Measurements from ENCODE around the gene THEMIS2. TPM values are rescaled to one million over a fixed set of nuclear protein-coding genes. Genes with fewer than 3 reads are reported as not detected.

The THEMIS2 gene
- total and polyA plus RNA-seq, 10 of the 15 experiments (the other 5 are each of a cell fraction or from before 2014, with no cell fraction given), result 9.1 to 114 (median 38.3) TPM

- ChIA-PET RAD21 (ENCODE audit: unreplicated experiment) (interaction anchor here (0.7 to 1.3 kb wide), 3 partner anchors 107 to 162 kb away, joined by 3 to 5 read pairs (median 3); partner anchors contain the start of genes FAM76A and IFI6), POLR2A (interaction anchor here (0.5 to 2.1 kb wide), 3 partner anchors 9 to 91 kb away, joined by 3 to 6 read pairs (median 5); no protein-coding TSS in a partner anchor), SMC1A (ENCODE audit: uncharacterized antibody, unreplicated experiment) (interaction anchor here (0.8 to 4.7 kb wide), 12 partner anchors 9 to 246 kb away, joined by 3 to 35 read pairs (median 4); partner anchors contain the start of genes IFI6 and STX12), CTCF (interaction anchor here (0.6 to 4.8 kb wide), 2 partner anchors 22 to 161 kb away, joined by 4 to 32 read pairs; partner anchors contain the start of gene IFI6)
- no peak for TF ChIP-seq SUPT20H (IDR thresholded peaks at IDR 0.05; ENCODE audit: borderline replicate concordance, control insufficient read depth, low read depth, low read length)
- no peak for TF ChIP-seq ZNF622 (IDR thresholded peaks at IDR 0.05)
- no peak for TF ChIP-seq HDAC2 (IDR thresholded peaks at IDR 0.05)
- no peak for TF ChIP-seq USF1 (IDR thresholded peaks at IDR 0.05; ENCODE audit: borderline replicate concordance, extremely low read length, insufficient read depth, low read depth, low read length)
- no peak for TF ChIP-seq BMI1 (IDR thresholded peaks at IDR 0.05; ENCODE audit: borderline replicate concordance)
- TF ChIP-seq STAT1 (conservative IDR thresholded peaks at IDR 0.05), result no peak
- no peak for TF ChIP-seq TCF7 (IDR thresholded peaks at IDR 0.05; ENCODE audit: borderline replicate concordance)
- H4K20me1 ChIP-seq (ENCODE audit: control insufficient read depth, insufficient read depth), result no peaks in the 10 kb centered on the region
- no peaks in the 10 kb centered on the region for H3K4me1 ChIP-seq (ENCODE audit: control insufficient read depth, insufficient read depth, low read length)
- FAIRE-seq (peak; percentile 38), DNase-seq (ENCODE audit: low read depth, low spot score) (no peak), ATAC-seq (peak; percentile 14)
- H3K4me3 ChIP-seq, result peak overlapping the region; percentile 90
- peak overlapping the region; percentile 91 for H3K4me2 ChIP-seq (ENCODE audit: control insufficient read depth, insufficient read depth)
- peak overlapping the region; percentile 87; the same call in 1 of the 2 replicates for H3K27ac ChIP-seq (ENCODE audit: control insufficient read depth, insufficient read depth)
- no peaks in the 10 kb centered on the region for H3K9me3 ChIP-seq (replicated peaks; ENCODE audit: control insufficient read depth, insufficient read depth, low read length)
- no TSS peak for BruUV-seq (replicated peaks)
- H2AFZ ChIP-seq (ENCODE audit: control insufficient read depth, low read depth, low read length), result no peak overlapping the region
- WGBS (ENCODE audit: insufficient coverage, insufficient replicate concordance, low lambda C conversion rate, missing lambda C conversion rate), result 18% methylated on average over 10 of the region's 10 CpGs
- intact Hi-C loops (cut with micrococcal nuclease; ENCODE audit: unreplicated experiment), result loop anchor here (5.0 to 10.0 kb wide), 2 partner anchors 107 to 159 kb away; partner anchors contain the start of genes FAM76A and IFI6
- peaks cover 0 to 4% of the 10 kb centered on the region in 2 experiments; a peak in 2 of 4 replicates for H3K36me3 ChIP-seq (ENCODE audit: control insufficient read depth in 2 of 2, insufficient read depth in 2 of 2, low read length in 1 of 2)
- in situ Hi-C loops (cut with MboI), result no loop called here
- no peaks in the 10 kb centered on the region for H3K27me3 ChIP-seq (replicated peaks in 1 of 2; ENCODE audit: control insufficient read depth in 2 of 2, insufficient read depth in 2 of 2, low read length in 1 of 2)
- H3K9ac ChIP-seq (ENCODE audit: control insufficient read depth, insufficient read depth, low read length), result peak overlapping the region; percentile 97
- H3K79me2 ChIP-seq (ENCODE audit: control insufficient read depth, insufficient read depth, low read length), result peaks cover 49% of the 10 kb centered on the region
Measured at GRCh38 chr1:27831568-27832410, 40.6 kb upstream of the THEMIS2 start.

Data from GM12878 (cell line).